Measurements from ENCODE around the gene HOMER3.
"Not testable (repeated sequence)": the region's sequence is repeated elsewhere in the genome, so short reads cannot be mapped to it uniquely, and the experiment has no call there.

The HOMER3 gene

DNA sequence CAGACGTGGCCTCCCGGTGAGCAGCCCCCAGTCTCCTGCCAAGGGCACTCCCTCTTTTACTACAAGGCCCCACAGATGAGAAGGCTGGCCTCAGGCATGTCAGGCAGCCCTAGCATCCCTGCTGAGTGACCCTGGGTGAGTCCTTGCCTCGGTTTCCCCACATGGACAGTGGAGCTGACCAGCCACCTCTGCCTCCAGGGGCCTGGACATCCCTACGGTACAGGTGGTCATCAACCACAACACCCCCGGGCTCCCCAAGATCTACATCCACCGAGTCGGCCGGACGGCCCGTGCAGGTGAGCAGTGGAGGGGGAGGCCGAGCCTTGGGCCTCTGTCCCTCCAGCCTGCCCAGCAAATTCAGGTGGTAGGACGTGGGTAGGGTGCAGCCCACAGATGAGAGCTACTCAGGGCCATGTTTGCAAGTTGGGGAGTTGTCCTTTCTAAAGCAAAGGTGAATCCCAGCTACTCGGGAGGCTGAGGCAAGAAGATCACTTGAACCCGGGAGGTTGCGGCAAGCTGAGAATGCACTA, 16.3 kb downstream of the HOMER3 start:
- no peak for DNase-seq (ENCODE audit: low read depth in 1 of 2, low spot score in 1 of 2)

DNA sequence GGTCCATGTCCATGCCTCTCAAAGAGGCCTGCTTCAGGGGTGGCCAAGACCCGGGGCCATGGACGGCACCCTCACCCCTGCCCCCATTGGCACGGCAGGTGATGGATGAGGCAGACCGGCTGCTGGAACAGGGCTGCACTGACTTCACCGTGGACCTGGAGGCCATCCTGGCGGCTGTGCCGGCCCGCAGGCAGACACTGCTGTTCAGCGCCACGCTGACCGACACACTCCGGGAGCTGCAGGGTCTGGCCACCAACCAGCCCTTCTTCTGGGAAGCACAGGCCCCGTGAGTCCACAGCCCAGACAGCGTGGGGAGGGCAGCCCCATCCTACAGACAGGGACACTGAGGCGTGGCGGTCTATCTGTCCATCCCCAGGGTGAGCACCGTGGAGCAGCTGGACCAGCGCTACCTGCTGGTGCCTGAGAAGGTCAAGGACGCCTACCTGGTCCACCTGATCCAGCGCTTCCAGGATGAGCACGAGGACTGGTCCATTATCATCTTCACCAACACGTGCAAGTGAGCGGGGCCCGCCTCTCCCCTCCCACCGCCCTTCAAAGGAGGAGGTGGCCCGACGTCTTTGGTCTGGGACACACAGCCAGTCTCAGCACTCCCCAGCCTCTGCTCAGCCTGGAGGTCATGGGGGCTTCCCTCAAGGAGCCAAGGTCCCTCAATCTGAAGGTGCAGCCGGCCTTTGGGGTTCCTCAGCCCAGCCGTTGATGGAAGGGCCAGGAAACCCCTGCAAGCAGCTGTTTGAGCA, 18.6 kb downstream of the HOMER3 start:
- DNase-seq (ENCODE audit: low read depth in 1 of 2, low spot score in 1 of 2): no peak

DNA sequence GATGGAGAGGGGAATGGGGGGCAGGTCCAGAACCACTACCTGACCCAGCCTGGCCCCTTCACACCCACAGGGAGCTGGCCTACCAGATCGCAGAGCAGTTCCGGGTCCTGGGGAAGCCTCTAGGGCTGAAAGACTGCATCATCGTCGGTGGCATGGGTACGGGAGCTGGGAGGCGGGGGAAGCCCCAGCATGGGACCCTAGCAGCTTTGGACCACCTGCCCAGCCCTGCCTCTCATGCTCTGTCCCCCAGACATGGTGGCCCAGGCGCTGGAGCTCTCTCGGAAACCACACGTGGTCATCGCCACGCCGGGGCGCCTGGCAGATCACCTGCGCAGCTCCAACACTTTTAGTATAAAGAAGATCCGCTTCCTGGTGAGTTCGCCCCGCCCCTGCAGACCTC, 19.4 kb downstream of the HOMER3 start:
- no peak for DNase-seq (ENCODE audit: low read depth in 1 of 2, low spot score in 1 of 2)

DNA sequence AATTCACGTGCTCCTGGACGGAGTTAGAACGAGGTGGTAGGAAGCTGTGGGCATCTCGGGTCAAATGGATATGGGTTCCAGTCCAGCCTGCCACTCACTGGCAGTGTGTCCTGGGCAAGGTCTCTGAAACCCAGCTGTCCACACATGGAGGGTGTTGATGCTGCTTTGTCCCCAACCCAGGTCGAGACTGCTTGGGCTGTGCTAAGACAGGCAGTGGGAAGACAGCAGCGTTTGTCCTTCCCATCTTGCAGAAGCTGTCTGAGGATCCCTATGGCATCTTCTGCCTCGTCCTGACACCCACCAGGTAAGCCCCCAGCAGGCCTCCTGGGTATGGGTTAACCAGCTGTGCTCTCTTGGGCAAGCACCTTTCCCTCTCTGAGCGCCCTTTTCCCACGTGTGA, 20.6 kb downstream of the HOMER3 start:
- no peak for DNase-seq (ENCODE audit: low read depth in 1 of 2, low spot score in 1 of 2)

DNA sequence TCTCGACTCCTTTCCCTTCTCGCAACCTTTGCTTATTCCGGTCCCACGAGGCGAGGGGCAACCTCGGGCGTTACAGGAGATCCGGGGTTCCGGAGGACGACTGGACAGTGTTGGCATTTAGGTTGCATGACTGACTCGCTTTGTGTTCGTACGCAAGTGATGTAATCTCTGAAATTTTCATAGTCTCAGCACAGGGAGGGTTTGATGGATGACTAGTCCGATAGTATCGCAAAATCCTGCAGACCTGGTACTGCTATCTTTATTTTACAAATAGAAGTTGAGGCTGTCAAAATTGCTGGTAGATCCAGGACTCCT, 21.2 kb downstream of the HOMER3 start:
- no peak for DNase-seq (ENCODE audit: low read depth in 1 of 2, low spot score in 1 of 2)

DNA sequence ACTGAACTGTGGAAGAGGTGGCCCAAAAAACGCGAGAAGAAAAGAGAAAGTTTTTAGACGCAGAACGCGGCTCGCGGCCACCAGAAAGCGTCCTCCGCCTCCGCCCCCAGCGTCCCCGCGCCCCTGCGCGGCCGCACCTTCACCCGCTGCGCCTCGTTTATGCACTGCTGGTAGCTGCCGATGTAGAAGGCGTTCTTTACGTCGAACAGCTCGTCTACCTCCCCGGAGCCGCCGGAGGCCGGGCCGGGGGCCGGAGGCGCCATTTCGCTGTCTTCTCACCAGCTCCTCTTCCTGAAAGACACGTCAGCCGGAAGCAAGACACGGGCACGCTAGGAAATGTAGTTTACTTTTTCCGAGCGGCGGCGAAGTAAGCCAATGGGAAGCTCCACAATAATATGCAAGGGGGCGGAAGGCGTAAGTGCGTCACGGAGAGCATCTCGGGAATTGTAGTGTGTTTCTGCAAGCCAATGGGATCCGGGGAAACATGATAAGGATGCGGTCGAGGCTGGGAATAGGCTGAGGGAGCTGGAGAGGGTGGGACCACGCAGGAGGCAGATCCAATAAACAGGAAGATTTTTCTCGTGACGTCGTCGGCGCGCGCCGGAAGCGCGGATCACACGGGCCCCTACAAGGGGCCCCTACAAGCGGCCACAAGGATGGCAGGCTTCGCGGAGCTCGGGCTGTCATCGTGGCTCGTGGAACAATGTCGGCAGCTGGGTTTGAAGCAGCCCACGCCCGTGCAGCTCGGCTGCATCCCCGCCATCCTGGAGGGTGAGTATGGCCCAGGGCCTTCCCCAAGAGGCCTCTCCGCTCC, 21.7 kb downstream of the HOMER3 start, which contains the start of the genes COPE and DDX49:
Gene COPE, minus strand, starts transcription at position 302 of the 814 bp plus-strand sequence. Its CDS starts 39 bp downstream, at position 263.
Gene DDX49, plus strand, starts transcription at position 630 of the 814 bp plus-strand sequence. Its CDS starts 27 bp downstream, at position 657.
- DNase-seq (ENCODE audit: low read depth in 1 of 2, low spot score in 1 of 2): peak; percentile 93 to 97

DNA sequence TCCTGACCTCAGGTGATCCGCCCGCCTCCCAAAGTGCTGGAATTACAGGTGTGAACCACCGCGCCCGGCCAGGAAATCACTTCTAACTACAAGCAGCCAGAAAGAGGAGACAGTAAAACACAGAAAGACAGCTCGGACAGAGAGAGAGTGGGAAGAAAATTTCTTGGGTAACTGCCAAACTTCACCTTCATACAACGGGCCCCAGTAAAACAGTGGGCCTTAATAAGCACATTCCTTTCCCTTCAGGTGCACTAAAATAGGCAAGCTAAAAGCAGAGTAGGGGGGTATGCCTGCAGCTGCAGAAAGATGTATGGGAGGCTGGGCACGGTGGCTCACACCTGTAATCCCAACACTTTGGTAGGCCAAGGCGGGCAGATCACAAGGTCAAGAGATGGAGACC, 23.4 kb downstream of the HOMER3 start:
- not testable (repeated sequence) for DNase-seq (ENCODE audit: low read depth in 1 of 2, low spot score in 1 of 2)

DNA sequence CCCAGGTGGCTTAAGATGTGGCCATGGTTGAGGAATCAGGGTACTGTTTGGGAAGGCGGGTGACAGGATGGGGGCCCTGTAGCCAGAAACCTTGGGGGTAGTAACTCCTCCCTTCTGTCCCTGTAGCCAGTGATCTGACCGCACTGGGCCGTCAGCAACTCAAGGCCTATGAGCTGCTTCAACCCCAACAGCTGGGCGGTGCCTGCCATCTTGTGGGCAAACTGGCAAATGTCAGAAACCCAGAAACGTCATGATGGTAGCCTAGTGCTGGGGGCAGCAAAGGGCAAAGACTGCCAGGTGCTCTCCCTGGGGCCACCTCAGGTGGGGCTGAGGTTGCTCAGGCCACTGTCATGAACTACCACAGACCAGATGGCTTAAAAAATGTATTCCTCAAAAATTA, 25.4 kb downstream of the HOMER3 start:
- peak in 1 of 2 donors; percentile 23 for DNase-seq (ENCODE audit: low read depth in 1 of 2, low spot score in 1 of 2)

DNA sequence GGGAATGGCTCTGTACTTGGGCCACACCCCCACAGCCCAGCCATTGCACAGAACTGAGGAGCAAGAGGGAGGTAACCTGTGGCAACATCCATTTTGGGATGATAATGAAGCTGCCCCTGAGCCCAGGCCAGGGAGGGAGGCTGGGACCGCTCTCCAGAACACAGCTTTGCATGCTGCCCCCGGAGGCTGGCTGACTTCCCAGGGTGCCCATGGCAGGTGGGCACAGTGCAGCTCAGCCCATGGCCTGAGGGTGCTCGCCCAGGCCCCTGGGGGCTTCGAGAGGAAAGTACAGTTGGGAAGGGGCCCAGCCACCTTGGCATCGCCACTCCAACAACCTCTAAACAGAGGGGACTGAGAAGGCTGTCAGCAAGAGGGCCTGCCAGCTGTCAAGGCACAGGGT, 27.6 kb downstream of the HOMER3 start:
- no peak for DNase-seq (ENCODE audit: low read depth in 1 of 2, low spot score in 1 of 2)

DNA sequence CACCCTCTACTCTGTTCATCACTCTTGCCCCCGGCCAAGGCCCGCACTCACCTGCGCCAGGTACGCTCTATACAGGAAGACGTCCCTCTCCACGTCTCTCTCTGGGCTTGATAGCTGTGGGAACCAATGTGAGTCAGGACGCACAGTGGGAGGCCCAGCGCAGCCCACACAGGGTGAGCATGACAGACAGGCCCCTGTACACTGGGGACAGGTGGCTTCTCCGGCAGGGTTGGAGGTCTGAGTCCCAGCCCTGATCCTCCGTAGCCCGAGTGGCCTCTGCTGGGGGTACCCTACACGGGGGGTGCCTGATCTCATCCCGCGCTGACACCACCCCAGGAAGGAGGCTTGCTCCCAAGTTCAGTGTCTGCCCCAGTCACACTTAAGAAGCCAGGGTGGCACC, 28.1 kb downstream of the HOMER3 start:
- no peak for DNase-seq (ENCODE audit: low read depth in 1 of 2, low spot score in 1 of 2)

DNA sequence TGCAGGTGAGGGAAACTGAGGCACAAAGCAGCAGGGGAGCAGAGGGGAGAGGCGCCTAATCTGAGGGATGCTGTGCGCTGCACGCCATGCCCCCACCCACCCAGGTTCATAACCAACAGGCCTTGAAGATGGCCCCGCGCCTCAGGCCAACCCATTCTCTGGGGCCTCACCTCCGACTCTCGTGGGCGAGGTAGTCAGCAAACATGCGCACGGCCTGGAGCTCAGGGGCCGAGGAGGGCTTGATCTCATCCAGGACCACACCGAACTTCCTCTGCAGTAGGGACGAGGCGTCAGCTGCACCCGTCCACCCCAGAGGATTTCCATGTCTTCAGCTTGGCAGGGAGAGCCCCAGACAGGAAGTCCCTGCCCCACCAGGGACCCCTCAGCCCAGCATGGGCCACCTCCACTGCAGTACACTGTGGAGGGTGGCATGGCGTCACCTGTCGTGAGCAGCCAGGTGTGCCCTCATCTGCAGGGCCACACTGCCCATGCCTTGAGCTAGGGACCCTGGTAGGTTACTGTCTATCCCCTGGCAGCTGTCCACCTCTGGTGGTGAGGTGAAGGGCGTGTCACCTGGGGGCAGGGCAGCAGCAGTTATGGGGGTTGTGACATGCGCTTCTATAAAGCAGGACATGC, 30.1 kb downstream of the HOMER3 start:
- no peak for DNase-seq (ENCODE audit: low read depth in 1 of 2, low spot score in 1 of 2)

DNA sequence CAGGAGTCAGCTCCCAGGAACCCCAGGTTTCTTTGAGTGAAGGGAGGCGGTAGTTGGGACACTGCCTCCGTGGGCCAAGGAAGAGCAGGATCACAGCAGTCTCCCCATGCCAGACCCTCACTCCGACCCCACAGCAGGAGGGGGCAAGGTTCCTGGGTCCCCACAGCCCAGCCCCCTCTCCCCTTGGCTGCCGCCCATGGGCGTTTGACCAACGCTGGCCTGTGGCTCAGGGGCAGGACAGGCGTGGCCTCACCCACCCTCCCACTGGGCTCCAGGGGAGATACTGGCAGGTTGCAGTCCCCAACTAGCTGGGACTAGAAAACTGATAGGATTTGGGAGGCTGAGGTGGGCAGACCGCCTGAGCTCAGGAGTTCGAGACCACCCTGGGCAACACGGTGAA, 31.0 kb downstream of the HOMER3 start:
- DNase-seq (ENCODE audit: low read depth in 1 of 2, low spot score in 1 of 2): no peak

DNA sequence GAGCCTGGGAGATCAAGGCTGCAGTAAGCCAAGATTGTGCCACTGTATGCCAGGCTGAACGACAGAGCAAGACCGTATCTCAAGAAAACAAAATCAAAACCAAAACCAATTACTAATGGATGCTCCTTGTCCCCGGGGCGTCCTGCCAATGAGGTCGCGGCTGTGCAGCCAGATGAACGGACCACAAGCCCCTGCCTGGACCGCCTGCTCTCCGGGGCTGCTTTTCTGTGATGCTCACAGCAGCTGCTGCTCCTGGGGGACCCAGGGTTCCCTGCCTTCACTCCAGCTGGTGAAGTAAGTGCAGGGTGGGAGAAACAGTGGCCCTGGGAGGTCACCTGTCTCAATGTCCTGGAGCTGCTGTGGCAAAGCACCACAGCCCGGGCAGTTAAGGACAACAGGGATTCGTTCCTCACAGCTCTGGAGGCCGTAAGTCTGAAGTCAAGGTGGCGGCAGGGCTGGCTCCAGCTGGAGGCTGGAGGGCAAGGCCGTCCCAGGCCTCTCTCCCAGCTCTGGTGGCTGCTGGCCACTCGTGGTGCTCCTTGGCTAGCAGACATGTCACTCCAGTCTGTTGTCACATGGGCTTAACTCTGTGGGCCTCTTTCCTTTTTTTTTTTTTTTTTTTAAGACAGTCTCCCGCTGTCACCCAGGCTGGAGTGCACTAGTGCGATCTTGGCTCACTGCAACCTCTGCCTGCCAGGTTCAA, 31.9 kb downstream of the HOMER3 start:
- no peak for DNase-seq (ENCODE audit: low read depth in 1 of 2, low spot score in 1 of 2)

DNA sequence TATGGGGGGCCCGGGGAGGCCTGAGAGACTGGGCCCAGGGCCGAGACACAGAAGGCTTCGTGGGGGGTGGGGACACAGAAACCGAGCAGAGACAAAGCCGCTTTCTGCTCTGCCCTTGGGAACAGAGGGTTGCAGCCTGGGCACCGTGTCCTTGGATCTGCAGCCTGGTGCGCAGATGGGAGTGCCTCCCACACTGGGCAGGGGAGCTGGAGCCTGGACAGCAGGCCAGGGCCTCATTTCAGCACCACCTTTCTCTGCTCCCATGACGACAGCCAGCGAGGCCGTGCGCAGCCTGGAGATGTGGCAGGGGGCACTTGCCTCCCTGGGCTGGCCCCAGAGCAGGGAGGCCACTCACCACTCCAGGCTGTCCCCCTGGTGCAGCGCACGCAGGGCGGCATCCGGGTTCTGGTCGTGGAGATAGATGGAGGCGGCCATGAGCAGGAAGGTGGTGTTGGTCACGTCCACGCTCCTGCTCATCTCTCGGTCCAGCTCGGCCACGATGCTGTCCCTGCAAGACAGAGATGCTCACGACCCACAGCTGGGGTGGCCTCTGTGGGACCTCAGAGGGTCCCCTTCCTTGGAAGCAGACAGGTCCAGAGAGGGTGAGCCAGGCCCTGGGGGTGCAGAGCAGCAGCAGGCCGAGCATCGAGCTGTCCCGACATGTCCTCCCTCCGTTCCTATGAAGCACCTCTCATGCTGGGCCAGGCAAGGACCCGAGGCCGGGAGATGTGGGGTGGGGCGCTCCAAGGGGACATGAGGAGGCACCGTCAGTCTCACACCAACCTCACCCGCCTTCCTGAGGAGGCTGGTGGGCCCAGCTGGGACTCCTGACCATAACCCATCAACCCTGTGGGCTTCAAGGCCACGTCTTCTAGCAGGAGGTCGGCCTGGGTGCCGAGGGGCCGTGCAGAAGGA, 34.2 kb downstream of the HOMER3 start:
- no peak for DNase-seq (ENCODE audit: low read depth in 1 of 2, low spot score in 1 of 2)

DNA sequence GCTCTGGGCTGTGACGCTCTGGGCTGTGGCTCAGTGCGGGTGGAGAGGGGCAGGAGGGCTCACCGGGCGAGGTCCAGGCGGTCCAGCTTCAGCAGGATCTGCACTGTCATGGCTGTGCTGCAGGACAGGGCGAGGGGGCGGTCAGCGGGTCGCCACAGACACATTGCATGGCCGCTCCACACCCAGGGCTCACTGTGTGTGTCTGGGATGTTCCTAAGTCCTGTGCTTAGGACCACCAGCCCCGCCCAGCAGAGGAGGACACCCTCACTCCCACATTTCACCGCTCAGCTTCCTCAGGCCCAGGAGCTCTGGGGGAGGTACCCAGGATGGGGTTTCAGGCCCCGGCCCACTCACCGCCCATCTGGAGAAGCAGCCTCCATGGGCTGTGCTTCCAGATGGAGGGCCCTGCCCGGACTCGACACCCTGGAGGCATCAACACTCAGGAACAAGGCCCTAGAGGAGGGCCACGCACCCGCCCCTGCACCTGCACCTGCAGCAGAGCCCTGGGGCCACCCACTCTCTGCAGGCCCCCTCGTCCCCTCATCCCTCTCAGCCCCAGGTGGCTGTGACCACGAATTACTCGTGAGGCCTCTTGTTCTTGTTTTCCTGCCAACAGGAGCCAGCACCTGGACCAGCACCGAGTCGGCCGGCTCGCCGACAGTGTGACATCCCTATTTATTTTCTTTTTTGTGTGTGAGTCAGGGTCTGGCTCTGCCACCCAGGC, 35.3 kb downstream of the HOMER3 start:
- no peak for DNase-seq (ENCODE audit: low read depth in 1 of 2, low spot score in 1 of 2)

DNA sequence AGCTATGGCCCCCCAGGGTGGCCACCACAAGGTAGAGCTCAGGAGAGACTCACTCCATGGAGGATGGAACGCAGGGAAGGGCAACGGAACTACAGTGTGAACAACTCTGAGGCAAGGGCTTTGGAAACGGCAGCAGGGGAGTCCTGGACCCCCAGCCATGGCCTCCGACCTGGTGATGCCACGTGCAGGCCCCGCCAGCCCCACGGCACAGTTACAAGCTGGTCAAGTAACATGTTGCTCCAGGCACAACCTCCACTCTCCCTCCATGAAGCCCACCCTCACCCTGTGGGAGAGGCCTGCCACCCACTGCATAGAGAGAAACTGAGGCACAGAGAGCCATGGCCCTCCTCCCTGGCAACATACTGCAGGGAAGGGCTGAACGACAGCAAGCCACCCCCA, 36.0 kb downstream of the HOMER3 start:
- no peak for DNase-seq (ENCODE audit: low read depth in 1 of 2, low spot score in 1 of 2)

DNA sequence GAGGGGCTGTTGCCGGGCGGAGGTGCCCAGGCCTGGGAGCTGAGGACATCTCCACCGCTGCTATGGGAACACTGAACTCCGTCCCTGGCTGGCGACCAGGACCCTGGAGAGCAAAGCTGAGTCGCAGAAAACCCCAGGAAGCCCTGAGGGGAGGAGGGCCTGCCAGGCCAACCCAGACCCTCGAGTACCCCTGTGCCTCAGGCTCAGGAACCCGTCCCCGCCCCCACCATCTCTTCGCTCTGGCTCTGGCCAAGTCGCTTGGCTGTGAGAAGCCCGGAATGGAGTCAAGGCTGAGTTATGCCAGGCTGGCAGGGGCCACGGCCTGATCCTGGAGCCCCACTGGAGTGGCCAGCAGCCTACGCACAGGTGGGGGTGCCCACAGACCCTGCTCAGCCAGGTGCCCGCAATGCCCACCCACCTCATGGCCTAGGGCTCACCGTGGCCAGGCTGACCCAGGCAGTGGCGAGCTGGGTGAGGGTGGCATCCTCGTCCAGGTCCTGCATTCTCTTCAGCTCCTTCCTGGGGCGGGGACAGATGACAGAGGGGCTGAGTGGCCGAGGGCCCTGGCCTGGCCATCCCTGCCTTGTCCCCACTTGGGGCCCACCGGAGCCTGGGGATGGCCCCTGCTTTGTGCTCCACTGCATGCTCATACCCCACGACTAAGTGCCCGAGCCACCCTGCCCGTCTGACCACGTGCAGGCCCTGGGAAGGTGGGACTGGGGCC, 36.5 kb downstream of the HOMER3 start:
- no peak for DNase-seq (ENCODE audit: low read depth in 1 of 2, low spot score in 1 of 2)

DNA sequence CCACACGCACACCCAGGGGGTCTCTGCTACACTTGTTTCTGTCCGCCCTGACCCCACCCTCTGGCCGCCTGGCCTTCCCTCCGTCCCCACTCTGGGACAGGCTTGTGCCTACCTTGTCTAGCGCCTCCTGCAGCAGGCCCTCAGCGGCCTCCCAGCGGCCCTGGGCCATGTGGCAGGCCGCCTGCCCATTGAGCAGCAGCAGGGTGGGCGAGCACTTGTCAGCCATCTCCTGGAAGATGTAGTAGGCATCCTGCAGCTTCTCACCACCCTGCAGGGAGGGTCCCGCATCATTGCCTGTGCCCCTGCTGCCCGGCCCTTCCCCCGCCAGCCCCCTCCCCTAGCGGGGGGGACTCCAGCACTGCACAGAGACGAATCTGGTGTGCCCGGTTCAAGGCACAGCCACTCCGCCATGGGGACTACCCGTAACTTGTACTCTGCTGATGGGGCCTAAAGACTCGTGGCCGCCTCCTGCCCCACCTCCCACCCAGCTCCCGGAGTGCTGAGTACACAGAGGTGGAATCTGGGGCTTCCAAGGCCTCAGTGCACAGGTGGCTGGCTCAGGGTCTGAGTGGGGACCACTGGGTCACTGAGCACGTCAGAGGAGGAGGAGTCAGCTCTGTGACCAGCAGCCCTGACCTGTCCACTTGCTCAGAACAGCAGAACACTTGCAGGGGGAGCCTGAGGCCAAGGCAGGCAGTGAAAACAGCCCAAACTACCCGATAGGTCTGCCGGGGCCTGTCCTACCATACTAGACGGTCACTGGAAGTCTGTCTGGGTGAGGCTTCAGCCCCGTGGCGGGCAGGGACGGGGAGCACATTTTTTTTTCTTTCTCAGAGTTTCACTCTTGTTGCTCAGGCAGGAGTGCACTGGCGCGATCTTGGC, 37.6 kb downstream of the HOMER3 start:
- DNase-seq (ENCODE audit: low read depth in 1 of 2, low spot score in 1 of 2): no peak

All from activated CD4-positive, alpha-beta T cell treated with anti-CD3 and anti-CD28 coated beads, Interleukin-2, amount 50 U/mL, for 24 hours (primary cell).